T-helper 2 cell treated with Interferon-gamma antibody and Interleukin-4, amounts not matched to agents 5 μg/mL and 100 μg/mL, for 36 hours (primary cell): Measurements from ENCODE around the gene RNF167.

Source experiments
- DNase-seq: peaks from one replicate; pipeline ENCODE4 v3.0.0; 2021; ENCODE audit warnings: low spot score
- H3K27ac Mint-ChIP-seq: one replicate; pipeline ENCODE4 v1.8.0; 2021; ENCODE audit warnings: mild to moderate bottlenecking, mixed read lengths
- H3K27me3 Mint-ChIP-seq: one replicate; pipeline ENCODE4 v1.8.0; 2021; ENCODE audit warnings: low read depth, mixed read lengths
- H3K36me3 Mint-ChIP-seq: one replicate; pipeline ENCODE4 v1.8.0; 2021; ENCODE audit warnings: low read depth, mixed read lengths
- H3K4me1 Mint-ChIP-seq: one replicate; pipeline ENCODE4 v1.8.0; 2021; ENCODE audit warnings: low read depth, mixed read lengths
- H3K4me3 Mint-ChIP-seq: one replicate; pipeline ENCODE4 v1.8.0; 2022; ENCODE audit warnings: mild to moderate bottlenecking, moderate library complexity, mixed read lengths
- H3K9me3 Mint-ChIP-seq: one replicate; pipeline ENCODE4 v1.8.0; 2021; ENCODE audit warnings: mixed read lengths

Gene RNF167

DNA sequence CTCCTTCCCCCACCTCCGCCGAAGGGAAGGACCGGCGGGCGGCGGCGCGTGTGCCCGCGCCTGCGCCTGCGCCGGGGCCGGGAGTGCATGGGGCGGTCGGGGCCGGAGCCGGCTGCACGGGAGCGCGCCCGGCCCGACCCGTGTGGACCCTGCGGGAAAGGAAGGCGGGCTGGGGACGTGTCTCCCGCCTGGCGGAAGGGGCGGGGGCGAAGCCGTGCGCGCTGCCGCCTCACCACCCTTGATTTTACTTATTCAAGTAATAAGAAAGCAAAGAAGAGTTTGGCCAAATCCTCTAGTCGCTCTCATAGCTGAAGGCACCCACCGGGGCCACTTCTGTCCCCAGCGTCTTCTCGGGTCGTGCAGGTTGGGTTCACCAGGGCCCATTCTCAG lies 8.9 kb downstream of the RNF167 start:
- Mint-ChIP-seq H3K9me3 (no peaks in the 10 kb centered on the region), H3K27me3 (no peaks in the 10 kb centered on the region), H3K4me3 (peak overlapping the region; percentile 96), H3K36me3 (peaks cover 38% of the 10 kb centered on the region), H3K27ac (peak overlapping the region; percentile 96), H3K4me1 (peaks cover 32% of the 10 kb centered on the region)
- peak; percentile 84 for DNase-seq

DNA sequence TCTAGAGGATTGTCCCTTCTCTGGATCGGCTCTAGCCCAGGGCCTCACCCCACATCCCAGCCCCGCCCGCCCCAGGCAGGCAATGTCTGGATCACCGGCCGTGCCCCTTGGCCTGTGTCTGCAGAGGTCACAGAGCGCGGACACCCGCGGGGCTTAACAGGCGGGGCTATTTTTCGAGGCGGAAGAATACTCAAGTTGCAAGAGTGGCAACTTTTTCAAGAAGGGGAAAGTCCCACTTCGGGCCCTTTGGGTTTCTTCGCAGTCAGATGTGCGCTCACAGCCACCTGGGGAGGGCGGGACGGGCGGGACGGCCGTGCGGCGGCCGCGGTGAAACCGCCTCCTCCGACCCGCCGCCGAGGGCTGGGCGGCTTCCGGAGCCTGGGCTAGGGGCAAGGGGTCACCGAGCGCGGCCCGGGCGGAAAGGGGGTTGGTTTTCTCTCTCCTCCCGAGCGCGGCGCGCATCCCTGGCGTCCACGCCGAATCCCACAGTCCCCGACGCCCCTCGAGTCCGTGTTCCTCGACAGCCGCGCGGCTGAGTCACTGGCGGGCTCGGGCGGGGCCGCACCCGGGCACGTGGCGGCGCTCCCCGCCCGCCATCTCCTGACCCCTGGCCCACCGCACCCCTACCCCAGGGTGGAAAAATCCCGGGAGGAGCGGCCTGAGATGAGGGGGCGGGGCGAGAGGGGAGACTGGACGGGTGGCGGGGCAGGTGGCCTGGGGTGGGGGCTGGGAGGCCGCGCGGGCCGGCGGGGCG lies 9.4 kb downstream of the RNF167 start:
- DNase-seq: peak; percentile 76
- Mint-ChIP-seq H3K27ac (peak overlapping the region; percentile 84), H3K27me3 (no peaks in the 10 kb centered on the region), H3K36me3 (peaks cover 33% of the 10 kb centered on the region), H3K9me3 (no peaks in the 10 kb centered on the region), H3K4me1 (peaks cover 26% of the 10 kb centered on the region), H3K4me3 (peak overlapping the region; percentile 84)

DNA sequence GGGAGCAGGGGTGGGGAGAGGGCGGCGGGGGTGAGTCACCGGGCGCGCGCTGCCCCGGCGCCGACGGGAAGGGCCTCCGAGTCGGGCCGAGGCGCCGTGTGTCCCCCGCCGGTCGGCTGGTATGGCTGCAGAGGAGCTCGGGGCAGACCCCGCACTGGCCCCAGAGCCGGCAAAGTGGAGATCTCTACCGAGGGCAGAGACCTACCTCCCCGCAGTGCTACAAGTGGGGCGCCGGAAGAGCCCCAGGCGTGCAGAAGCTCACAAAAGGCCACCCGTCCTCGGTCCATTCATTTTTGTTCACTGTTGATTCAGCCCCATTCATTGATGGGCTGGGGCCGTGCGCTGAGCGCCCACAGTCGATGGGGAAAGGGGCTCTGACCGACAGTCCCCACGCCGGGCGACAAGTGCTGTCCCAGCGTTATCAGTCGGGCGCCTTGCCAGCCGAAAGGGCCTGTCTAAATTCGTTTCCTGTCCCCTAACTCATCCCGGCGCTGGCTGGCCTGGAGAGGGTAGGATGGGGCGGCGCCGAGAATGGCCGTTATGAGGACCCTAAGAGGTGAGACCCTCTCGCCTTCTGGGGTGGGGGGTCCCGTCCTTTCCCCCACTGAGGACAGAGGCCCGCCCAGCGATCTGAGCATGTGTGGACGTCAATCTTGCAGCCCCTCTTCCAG lies 10.1 kb downstream of the RNF167 start:
- no peak for DNase-seq
- H3K27ac Mint-ChIP-seq: peak overlapping the region; percentile 88
- peaks cover 26% of the 10 kb centered on the region for H3K36me3 Mint-ChIP-seq
- H3K27me3 Mint-ChIP-seq: no peaks in the 10 kb centered on the region
- no peaks in the 10 kb centered on the region for H3K9me3 Mint-ChIP-seq
- H3K4me3 Mint-ChIP-seq: peak overlapping the region; percentile 90
- H3K4me1 Mint-ChIP-seq: peaks cover 20% of the 10 kb centered on the region

DNA sequence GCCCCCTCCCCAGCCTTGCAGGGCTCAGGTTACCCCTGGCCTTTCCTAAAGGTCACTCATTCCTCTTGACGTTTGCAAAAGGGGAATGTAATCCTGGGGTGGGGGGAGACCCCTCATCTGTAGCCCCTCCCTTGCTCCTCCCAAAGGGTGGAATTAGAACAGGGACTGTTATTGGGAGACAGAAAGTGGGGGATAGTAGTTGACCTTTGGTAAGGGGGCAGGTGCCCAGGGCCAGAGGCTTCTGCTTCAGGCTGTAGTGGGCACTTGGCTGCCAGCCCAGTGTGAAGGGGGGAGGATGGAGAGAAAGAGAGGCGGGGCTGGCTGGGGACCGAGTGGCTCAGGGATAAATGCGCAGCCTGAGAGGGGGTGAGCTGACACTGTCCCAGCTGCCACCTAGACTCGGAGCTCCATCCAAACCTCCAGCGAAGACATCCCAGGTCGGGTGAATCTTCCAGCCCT lies 10.7 kb downstream of the RNF167 start, which contains the start of gene ENO3:
ENO3 (plus strand) TSS at position 374 of the 459 bp plus-strand sequence. CDS start 711 bp downstream, outside the sequence.
- H3K4me1 Mint-ChIP-seq: peaks cover 14% of the 10 kb centered on the region
- peak within 1 kb of the TSS; percentile 88 for H3K27ac Mint-ChIP-seq
- DNase-seq: no peak
- H3K4me3 Mint-ChIP-seq: peak within 1 kb of the TSS; percentile 90
- H3K36me3 Mint-ChIP-seq: peaks cover 20% of the 10 kb centered on the region
- no peaks in the 10 kb centered on the region for H3K27me3 Mint-ChIP-seq
- no peaks in the 10 kb centered on the region for H3K9me3 Mint-ChIP-seq

DNA sequence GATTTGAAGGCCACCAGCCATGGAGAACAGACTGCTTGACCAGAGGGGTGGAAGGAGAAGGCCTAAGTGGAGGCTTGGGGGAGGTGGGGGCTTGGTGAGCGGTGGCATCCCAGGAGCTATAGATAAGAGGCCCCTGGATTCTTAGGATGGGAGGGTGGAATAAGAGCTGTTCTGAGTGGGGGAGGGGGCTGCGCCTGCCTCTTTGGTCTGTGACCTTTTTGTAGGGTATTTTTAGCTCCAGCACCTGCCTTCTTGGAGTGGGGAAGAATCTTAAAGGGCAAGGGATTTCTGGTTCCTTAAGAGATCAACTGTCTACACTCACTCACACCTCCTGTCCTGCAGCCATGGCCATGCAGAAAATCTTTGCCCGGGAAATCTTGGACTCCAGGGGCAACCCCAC lies 11.4 kb downstream of the RNF167 start:
- H3K36me3 Mint-ChIP-seq: peaks cover 13% of the 10 kb centered on the region
- DNase-seq: no peak
- no peaks in the 10 kb centered on the region for H3K9me3 Mint-ChIP-seq
- H3K4me1 Mint-ChIP-seq: peaks cover 16% of the 10 kb centered on the region
- peak overlapping the region; percentile 88 for H3K27ac Mint-ChIP-seq
- H3K27me3 Mint-ChIP-seq: no peaks in the 10 kb centered on the region
- peak overlapping the region; percentile 90 for H3K4me3 Mint-ChIP-seq

DNA sequence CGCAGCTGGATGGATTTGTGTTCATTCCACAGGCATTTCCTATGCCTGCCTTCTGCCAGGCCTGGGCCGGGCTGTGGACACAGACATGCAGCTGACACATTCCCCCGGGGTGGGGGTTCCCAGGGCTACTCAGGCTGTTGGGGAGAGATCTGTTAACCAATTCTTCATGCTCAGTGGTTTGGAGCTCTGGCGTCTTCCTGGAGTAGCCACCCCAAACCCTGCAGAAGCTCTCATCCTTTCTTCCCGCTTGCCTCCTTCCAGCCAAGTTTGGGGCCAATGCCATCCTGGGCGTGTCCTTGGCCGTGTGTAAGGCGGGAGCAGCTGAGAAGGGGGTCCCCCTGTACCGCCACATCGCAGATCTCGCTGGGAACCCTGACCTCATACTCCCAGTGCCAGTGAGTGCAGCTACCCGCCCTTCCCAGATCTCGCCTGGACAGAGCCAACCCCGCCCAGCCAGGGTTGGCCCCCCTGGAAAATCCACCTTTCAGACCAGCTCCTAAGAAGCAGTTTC lies 13.4 kb downstream of the RNF167 start:
- no peak for DNase-seq
- H3K9me3 Mint-ChIP-seq: no peaks in the 10 kb centered on the region
- no peak overlapping the region for H3K4me3 Mint-ChIP-seq
- peaks cover 5% of the 10 kb centered on the region for H3K36me3 Mint-ChIP-seq
- no peaks in the 10 kb centered on the region for H3K27me3 Mint-ChIP-seq
- no peak overlapping the region for H3K27ac Mint-ChIP-seq
- H3K4me1 Mint-ChIP-seq: peaks cover 19% of the 10 kb centered on the region

DNA sequence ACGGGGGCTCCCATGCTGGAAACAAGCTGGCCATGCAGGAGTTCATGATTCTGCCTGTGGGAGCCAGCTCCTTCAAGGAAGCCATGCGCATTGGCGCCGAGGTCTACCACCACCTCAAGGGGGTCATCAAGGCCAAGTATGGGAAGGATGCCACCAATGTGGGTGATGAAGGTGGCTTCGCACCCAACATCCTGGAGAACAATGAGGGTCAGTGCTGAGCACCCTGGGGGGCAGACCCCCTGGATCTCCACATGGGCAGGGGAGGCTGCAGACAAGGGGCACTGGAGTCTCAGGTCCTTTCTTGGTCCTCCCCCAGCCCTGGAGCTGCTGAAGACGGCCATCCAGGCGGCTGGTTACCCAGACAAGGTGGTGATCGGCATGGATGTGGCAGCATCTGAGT lies 15.0 kb downstream of the RNF167 start:
- Mint-ChIP-seq H3K4me1 (peaks cover 17% of the 10 kb centered on the region), H3K9me3 (no peaks in the 10 kb centered on the region), H3K27me3 (no peaks in the 10 kb centered on the region), H3K27ac (no peak overlapping the region), H3K36me3 (peaks cover 8% of the 10 kb centered on the region), H3K4me3 (no peak overlapping the region)
- no peak for DNase-seq

DNA sequence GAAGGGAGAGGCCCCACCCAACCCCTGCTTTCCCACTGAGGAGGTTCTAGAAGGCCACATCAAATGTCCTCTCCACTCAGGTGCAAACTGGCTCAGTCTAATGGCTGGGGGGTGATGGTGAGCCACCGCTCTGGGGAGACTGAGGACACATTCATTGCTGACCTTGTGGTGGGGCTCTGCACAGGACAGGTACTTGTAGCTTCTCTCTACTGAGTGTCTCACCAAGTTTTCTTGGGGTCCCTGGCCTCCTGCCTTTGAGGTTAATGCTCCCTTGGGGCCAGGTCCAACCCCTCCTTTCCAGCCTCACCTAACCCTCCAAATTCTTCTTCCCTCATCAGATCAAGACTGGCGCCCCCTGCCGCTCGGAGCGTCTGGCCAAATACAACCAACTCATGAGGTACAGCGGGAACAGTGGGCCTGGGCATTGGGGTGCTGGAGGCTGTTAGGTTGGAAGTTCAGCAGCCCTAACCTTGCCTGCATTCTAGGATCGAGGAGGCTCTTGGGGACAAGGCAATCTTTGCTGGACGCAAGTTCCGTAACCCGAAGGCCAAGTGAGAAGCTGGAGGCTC lies 16.5 kb downstream of the RNF167 start:
- no peaks in the 10 kb centered on the region for H3K9me3 Mint-ChIP-seq
- H3K36me3 Mint-ChIP-seq: peaks cover 10% of the 10 kb centered on the region
- H3K4me3 Mint-ChIP-seq: no peak overlapping the region
- H3K4me1 Mint-ChIP-seq: peaks cover 8% of the 10 kb centered on the region
- no peaks in the 10 kb centered on the region for H3K27me3 Mint-ChIP-seq
- DNase-seq: no peak
- no peak overlapping the region for H3K27ac Mint-ChIP-seq

DNA sequence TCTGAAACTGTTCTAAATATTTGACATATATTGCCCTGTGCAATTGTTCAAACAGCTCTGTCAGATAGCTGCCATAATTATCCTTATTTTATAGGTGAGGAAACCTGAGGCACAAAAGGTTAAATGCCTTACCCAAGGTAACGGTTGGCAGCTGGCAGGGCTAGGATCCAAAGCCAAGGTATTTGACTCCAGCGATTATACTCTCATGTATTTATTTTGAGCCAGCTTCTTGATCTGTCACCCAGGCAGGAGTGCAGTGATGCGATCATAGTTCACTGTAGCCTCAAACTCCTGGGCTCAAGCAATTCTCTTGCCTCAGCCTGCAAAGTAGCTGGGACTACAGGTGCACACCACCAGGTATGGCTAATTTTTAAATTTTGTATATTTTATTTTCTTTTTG lies 18.0 kb downstream of the RNF167 start:
- Mint-ChIP-seq H3K27me3 (no peaks in the 10 kb centered on the region), H3K9me3 (no peaks in the 10 kb centered on the region), H3K4me3 (no peak overlapping the region), H3K36me3 (peaks cover 11% of the 10 kb centered on the region), H3K4me1 (peaks cover 6% of the 10 kb centered on the region), H3K27ac (no peak overlapping the region)
- DNase-seq: no peak

DNA sequence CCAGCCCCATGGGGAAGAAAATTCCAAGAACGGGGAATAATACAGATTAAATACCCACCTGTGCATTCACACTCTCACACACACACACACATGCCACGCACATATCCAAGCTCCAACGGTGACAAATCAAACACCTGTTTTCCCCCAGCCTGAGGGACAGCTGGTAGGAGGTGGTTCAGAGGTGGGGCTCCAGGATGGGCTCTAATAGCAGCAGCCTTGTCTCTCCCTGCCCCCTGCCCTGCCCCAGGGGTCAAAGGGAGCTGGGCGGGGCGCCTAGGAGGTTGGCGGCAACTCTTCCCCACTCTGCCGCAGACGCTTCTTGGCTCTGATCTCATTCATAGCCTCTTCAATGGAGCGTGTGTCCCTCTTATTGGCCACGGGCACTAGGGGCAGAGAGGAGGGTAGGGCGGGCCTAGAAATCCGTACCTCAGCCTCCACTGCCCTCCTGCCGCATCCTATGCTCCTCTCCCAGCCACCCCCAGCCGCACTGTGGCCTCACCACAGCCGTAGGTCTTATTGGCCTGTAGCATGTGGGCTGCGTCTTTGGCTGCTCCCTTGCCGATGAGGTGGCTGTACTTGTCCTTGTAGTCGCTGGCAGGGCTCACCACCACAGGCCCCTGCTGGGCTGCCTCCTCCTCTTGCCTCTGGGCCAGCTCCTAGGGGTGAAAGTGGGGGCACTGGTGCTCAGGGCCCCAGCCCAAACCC lies 19.3 kb downstream of the RNF167 start:
- DNase-seq: no peak
- Mint-ChIP-seq H3K9me3 (no peaks in the 10 kb centered on the region), H3K36me3 (peaks cover 11% of the 10 kb centered on the region), H3K27me3 (no peaks in the 10 kb centered on the region), H3K27ac (no peak overlapping the region), H3K4me1 (peaks cover 5% of the 10 kb centered on the region), H3K4me3 (no peak overlapping the region)

DNA sequence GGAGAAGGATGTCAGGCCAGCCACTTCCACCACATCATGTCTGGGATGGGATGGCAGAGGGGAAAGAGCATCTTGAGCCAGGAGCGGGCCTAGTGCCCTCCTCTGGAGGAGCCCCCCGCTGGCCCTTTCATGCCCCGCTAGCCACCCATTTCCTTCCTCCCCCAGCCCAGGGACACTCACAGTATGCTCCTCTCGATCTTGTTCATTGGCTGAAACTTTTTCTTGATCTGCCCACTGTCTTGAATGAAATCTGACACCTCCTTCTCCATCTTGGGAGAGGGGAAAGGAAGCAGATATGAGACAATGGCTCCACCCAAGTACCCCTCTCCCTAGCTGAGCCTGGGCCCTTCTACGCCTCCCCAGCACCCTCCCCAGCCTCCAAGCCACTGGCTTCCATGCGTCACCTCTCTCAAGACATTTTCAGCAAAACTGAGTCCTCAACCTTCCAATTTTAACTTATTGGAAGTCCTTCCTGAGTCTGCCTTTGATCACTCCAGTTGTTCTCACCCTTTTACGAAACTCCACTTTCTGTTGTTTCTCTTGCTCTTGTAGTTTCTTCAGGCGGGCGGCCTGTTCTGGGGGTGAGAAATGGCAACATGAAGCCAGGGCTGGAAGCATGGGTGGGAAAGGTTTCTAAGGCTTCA lies 20.3 kb downstream of the RNF167 start:
- Mint-ChIP-seq H3K4me1 (peaks cover 5% of the 10 kb centered on the region), H3K9me3 (no peaks in the 10 kb centered on the region), H3K36me3 (peaks cover 13% of the 10 kb centered on the region), H3K27ac (no peak overlapping the region), H3K27me3 (no peaks in the 10 kb centered on the region), H3K4me3 (no peak overlapping the region)
- no peak for DNase-seq

DNA sequence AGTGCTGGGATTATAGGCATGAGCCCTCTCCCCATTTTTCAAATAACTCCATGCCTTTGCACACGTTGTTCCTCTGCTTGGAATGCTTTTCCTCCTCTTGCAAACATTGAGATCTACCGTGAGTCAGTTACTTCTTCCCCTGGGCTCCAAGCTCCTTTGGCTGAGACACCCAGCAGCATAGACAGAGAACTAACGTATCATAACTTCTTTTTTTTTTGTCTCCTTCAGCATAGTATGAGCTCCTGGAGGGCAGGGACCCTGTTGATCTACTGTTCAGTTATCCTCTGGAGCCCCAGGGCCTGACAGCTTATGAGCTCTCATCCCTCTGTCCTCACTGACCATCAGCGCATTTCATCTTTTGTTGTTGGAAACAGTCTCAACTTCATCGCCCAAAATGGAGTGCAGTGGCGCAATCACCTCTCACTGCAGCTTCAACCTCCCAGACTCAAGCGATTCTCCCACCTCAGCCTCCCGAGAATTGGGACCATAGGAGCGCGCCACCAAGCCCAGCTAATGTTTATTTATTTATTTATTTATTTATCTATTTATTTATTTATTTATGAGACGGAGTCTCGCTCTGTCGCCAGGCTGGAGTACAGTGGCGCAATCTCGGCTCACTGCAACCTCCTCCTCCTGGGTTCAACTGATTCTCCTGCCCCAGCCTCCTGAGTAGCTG lies 25.4 kb downstream of the RNF167 start:
- Mint-ChIP-seq H3K27me3 (no peaks in the 10 kb centered on the region), H3K4me3 (peak overlapping the region; percentile 35), H3K36me3 (peaks cover 17% of the 10 kb centered on the region), H3K4me1 (peaks cover 5% of the 10 kb centered on the region), H3K9me3 (no peaks in the 10 kb centered on the region), H3K27ac (no peak overlapping the region)
- DNase-seq: no peak
